ENCODE results near the gene ADARB2. TPM values are rescaled to one million over a fixed set of nuclear protein-coding genes. Genes with fewer than 3 reads are reported as not detected.

Gene ADARB2
- total and polyA plus RNA-seq, 5 donors from 2014 or later, result 0.27 to 2.9 (median 0.69) TPM; not detected in 1

DNA sequence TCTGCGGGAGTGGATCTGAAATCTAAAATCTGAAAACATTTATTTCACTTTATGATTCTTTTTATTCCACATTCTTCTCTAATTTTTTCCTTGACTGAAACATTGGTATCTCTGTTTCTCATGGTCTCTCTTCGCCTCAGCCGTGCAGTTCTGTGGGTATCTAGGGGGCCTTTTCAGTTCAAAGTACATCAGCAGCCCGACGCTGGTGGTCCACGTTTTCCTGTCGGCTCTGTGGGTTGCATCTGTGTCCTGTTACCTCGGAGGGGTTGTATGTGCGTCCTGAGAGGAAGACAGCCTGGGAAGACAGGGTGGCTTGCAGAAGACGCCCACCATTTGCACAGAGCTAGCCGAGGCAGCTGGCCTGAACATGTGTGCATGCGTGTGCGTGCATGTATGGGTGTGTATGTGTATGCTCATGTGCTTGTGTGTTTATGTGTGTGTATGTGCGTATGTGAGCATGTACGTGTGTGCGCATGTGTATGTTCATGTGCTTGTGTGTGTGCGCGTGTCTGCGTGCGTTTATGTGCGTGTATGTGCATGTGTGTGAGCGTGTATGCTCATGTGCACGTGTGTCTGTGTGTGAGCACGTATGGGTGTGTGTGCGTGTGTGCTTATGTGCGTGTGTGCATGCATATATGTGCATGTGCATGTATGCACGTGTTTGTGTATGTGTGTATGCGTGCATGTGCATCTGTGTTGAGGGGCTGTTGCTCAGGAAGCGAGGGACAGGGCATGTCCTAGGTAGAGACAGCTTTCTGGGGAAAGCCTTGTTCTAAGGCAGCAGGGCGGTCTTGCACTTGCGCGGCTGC lies 211.8 kb downstream of the ADARB2 start:
- Mint-ChIP-seq H3K4me1 (peaks cover 0 to 2% (median 0%) of the 10 kb centered on the region in 4 donors), H3K27me3 (peaks cover 4% of the 10 kb centered on the region), H3K36me3 (no peaks in the 10 kb centered on the region), H3K27ac (no peak overlapping the region), H3K4me3 (no peak overlapping the region), H3K9me3 (peaks cover 0 to 1% (median 0%) of the 10 kb centered on the region in 7 donors)
- DNase-seq, result no peak
- ATAC-seq (ENCODE audit: low read depth in 2 of 2), result no peak
- no peaks in the 10 kb centered on the region for H3K9me3 ChIP-seq (ENCODE audit: control insufficient read depth in 2 of 2, low read length in 2 of 2)
- H3K27me3 ChIP-seq (ENCODE audit: control insufficient read depth, insufficient read depth, low read length), result no peaks in the 10 kb centered on the region
- H3K36me3 ChIP-seq (ENCODE audit: control insufficient read depth, insufficient read depth, low read length), result no peaks in the 10 kb centered on the region
- no peak overlapping the region for H3K27ac ChIP-seq (ENCODE audit: insufficient read depth, low read length, poor library complexity, severe bottlenecking)
- H3K4me3 ChIP-seq (ENCODE audit: low read depth, low read length), result no peak overlapping the region
- no peaks in the 10 kb centered on the region for H3K4me1 ChIP-seq (ENCODE audit: control insufficient read depth, insufficient read depth, low read length, poor library complexity, severe bottlenecking)

DNA sequence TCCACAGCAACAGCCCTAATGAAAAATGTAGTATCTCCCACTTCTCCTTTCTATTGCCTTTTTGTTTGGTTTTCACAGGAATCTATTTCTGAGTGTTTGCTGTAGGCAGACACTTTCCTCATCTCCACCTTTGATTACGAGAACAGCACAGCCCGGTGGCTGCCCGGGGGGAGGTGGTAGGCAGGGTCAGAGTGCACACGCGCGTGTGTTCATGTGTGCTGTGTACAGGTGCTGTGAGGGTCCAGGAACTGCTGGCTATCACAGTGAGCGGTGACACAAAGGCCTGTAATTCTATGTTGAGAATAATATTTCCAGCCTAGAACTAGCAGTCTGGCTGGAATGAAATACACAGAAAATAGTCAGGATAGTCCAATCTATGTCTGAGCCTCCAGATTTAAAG lies 212.8 kb downstream of the ADARB2 start:
- peaks cover 4% of the 10 kb centered on the region for H3K27me3 Mint-ChIP-seq
- H3K4me1 ChIP-seq (ENCODE audit: control insufficient read depth, insufficient read depth, low read length, poor library complexity, severe bottlenecking), result no peaks in the 10 kb centered on the region
- no peaks in the 10 kb centered on the region for H3K36me3 ChIP-seq (ENCODE audit: control insufficient read depth, insufficient read depth, low read length)
- peaks cover 0 to 1% (median 0%) of the 10 kb centered on the region in 7 donors for H3K9me3 Mint-ChIP-seq
- peaks cover 0 to 2% (median 0%) of the 10 kb centered on the region in 4 donors for H3K4me1 Mint-ChIP-seq
- no peak overlapping the region for H3K4me3 Mint-ChIP-seq
- H3K27ac Mint-ChIP-seq, result no peak overlapping the region
- DNase-seq, result no peak
- no peaks in the 10 kb centered on the region for H3K9me3 ChIP-seq (ENCODE audit: control insufficient read depth in 2 of 2, low read length in 2 of 2)
- H3K4me3 ChIP-seq (ENCODE audit: low read depth, low read length), result no peak overlapping the region
- no peak overlapping the region for H3K27ac ChIP-seq (ENCODE audit: insufficient read depth, low read length, poor library complexity, severe bottlenecking)
- ATAC-seq (ENCODE audit: low read depth in 2 of 2), result no peak
- no peaks in the 10 kb centered on the region for H3K27me3 ChIP-seq (ENCODE audit: control insufficient read depth, insufficient read depth, low read length)
- no peaks in the 10 kb centered on the region for H3K36me3 Mint-ChIP-seq

DNA sequence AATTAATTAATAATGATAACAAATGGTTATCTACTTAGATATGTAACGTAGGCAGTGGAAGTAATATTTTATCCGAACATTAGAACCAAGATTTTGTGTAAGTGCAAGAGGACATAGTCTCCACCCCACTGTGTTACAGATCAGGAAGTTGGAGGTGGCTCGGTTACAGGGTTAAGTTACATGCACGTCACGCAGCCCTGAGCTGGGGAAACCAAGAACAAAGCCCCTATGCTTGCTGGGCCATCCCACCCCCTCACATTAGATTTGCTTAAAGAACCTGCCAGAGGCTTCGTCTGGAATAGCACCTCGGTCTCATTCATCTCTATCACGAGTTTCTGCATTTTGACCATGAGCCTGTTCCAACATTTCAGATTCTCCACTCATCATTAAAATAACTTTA lies 214.1 kb downstream of the ADARB2 start:
- Mint-ChIP-seq H3K4me1 (peaks cover 0 to 2% (median 0%) of the 10 kb centered on the region in 4 donors), H3K4me3 (no peak overlapping the region), H3K9me3 (peaks cover 0 to 1% (median 0%) of the 10 kb centered on the region in 7 donors), H3K27ac (no peak overlapping the region), H3K36me3 (no peaks in the 10 kb centered on the region), H3K27me3 (peaks cover 4% of the 10 kb centered on the region)
- H3K27ac ChIP-seq (ENCODE audit: insufficient read depth, low read length, poor library complexity, severe bottlenecking), result no peak overlapping the region
- no peaks in the 10 kb centered on the region for H3K9me3 ChIP-seq (ENCODE audit: control insufficient read depth in 2 of 2, low read length in 2 of 2)
- DNase-seq (no peak), ATAC-seq (ENCODE audit: low read depth in 2 of 2) (no peak)
- H3K4me1 ChIP-seq (ENCODE audit: control insufficient read depth, insufficient read depth, low read length, poor library complexity, severe bottlenecking), result no peaks in the 10 kb centered on the region
- no peaks in the 10 kb centered on the region for H3K27me3 ChIP-seq (ENCODE audit: control insufficient read depth, insufficient read depth, low read length)
- no peaks in the 10 kb centered on the region for H3K36me3 ChIP-seq (ENCODE audit: control insufficient read depth, insufficient read depth, low read length)
- H3K4me3 ChIP-seq (ENCODE audit: low read depth, low read length), result no peak overlapping the region

GRCh38 chr10:1522237-1522636 lies 215.1 kb downstream of the ADARB2 start:
- Histone ChIP-seq H3K27ac (ENCODE audit: insufficient read depth, low read length, poor library complexity, severe bottlenecking) (no peak overlapping the region), H3K4me3 (ENCODE audit: low read depth, low read length) (no peak overlapping the region), H3K36me3 (ENCODE audit: control insufficient read depth, insufficient read depth, low read length) (no peaks in the 10 kb centered on the region), H3K4me1 (ENCODE audit: control insufficient read depth, insufficient read depth, low read length, poor library complexity, severe bottlenecking) (no peaks in the 10 kb centered on the region), H3K9me3 (ENCODE audit: control insufficient read depth in 2 of 2, low read length in 2 of 2) (no peaks in the 10 kb centered on the region), H3K27me3 (ENCODE audit: control insufficient read depth, insufficient read depth, low read length) (no peaks in the 10 kb centered on the region)
- DNase-seq (no peak), ATAC-seq (ENCODE audit: low read depth in 2 of 2) (no peak)
- Mint-ChIP-seq H3K9me3 (peaks cover 0 to 1% (median 0%) of the 10 kb centered on the region in 7 donors), H3K36me3 (no peaks in the 10 kb centered on the region), H3K4me1 (peaks cover 0 to 2% (median 0%) of the 10 kb centered on the region in 4 donors), H3K27me3 (no peaks in the 10 kb centered on the region), H3K4me3 (no peak overlapping the region), H3K27ac (no peak overlapping the region)

- DNase-seq, result no peak
- Mint-ChIP-seq H3K4me3 (no peak overlapping the region), H3K27ac (no peak overlapping the region), H3K9me3 (peaks cover 0 to 1% (median 0%) of the 10 kb centered on the region in 7 donors), H3K4me1 (peaks cover 0 to 2% (median 0%) of the 10 kb centered on the region in 4 donors), H3K27me3 (no peaks in the 10 kb centered on the region), H3K36me3 (no peaks in the 10 kb centered on the region)
- no peaks in the 10 kb centered on the region for H3K36me3 ChIP-seq (ENCODE audit: control insufficient read depth, insufficient read depth, low read length)
- no peaks in the 10 kb centered on the region for H3K4me1 ChIP-seq (ENCODE audit: control insufficient read depth, insufficient read depth, low read length, poor library complexity, severe bottlenecking)
- H3K27ac ChIP-seq (ENCODE audit: insufficient read depth, low read length, poor library complexity, severe bottlenecking), result no peak overlapping the region
- ATAC-seq (ENCODE audit: low read depth in 2 of 2), result no peak
- H3K27me3 ChIP-seq (ENCODE audit: control insufficient read depth, insufficient read depth, low read length), result no peaks in the 10 kb centered on the region
- H3K4me3 ChIP-seq (ENCODE audit: low read depth, low read length), result no peak overlapping the region
- no peaks in the 10 kb centered on the region for H3K9me3 ChIP-seq (ENCODE audit: control insufficient read depth in 2 of 2, low read length in 2 of 2)
These were observed 215.6 kb downstream of the ADARB2 start for GRCh38 chr10:1521741-1522140.

DNA sequence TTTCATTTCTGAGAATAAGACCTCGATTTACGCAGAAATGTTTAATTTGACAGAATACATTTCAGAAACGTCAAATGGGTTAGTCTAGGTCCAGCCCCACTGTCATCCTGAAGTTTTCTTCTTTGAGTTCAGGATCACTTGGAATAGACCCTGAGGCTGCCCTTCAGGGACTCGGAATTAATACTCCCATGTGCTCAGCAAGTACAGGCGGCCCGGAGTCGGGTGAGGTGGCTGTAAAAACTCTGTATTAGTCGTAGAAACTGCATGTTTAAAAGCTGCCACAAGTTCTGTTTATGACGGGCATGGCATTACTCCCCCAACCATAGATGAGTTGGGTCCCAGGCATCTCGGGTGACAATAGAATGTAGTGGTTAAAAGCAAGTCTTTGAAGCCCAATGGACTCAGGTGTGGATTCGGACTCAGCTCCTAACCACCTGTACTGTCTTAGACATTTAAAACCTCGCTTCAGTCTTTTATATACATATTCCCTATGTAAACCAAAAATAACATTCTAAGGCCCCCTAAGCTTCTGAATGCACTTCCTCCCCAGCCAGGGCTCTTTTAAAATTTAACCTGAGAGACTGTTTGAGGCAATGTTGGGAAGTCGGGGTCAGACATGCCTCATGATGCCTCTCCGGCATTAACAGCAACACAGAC lies 216.3 kb downstream of the ADARB2 start:
- Mint-ChIP-seq H3K4me3 (no peak overlapping the region), H3K4me1 (peaks cover 0 to 2% (median 0%) of the 10 kb centered on the region in 4 donors), H3K9me3 (peaks cover 0 to 1% (median 0%) of the 10 kb centered on the region in 7 donors), H3K27ac (no peak overlapping the region), H3K27me3 (no peaks in the 10 kb centered on the region), H3K36me3 (no peaks in the 10 kb centered on the region)
- Histone ChIP-seq H3K4me3 (ENCODE audit: low read depth, low read length) (no peak overlapping the region), H3K9me3 (ENCODE audit: control insufficient read depth in 2 of 2, low read length in 2 of 2) (no peaks in the 10 kb centered on the region), H3K4me1 (ENCODE audit: control insufficient read depth, insufficient read depth, low read length, poor library complexity, severe bottlenecking) (no peaks in the 10 kb centered on the region), H3K36me3 (ENCODE audit: control insufficient read depth, insufficient read depth, low read length) (no peaks in the 10 kb centered on the region), H3K27ac (ENCODE audit: insufficient read depth, low read length, poor library complexity, severe bottlenecking) (no peak overlapping the region), H3K27me3 (ENCODE audit: control insufficient read depth, insufficient read depth, low read length) (no peaks in the 10 kb centered on the region)
- ATAC-seq (ENCODE audit: low read depth in 2 of 2), result no peak
- no peak for DNase-seq

GRCh38 chr10:1519391-1519790 lies 217.9 kb downstream of the ADARB2 start:
- no peaks in the 10 kb centered on the region for H3K9me3 ChIP-seq (ENCODE audit: control insufficient read depth in 2 of 2, low read length in 2 of 2)
- DNase-seq (no peak), ATAC-seq (ENCODE audit: low read depth in 2 of 2) (no peak)
- H3K27me3 ChIP-seq (ENCODE audit: control insufficient read depth, insufficient read depth, low read length), result no peaks in the 10 kb centered on the region
- no peak overlapping the region for H3K4me3 ChIP-seq (ENCODE audit: low read depth, low read length)
- no peak overlapping the region for H3K27ac ChIP-seq (ENCODE audit: insufficient read depth, low read length, poor library complexity, severe bottlenecking)
- Mint-ChIP-seq H3K4me3 (no peak overlapping the region), H3K4me1 (no peaks in the 10 kb centered on the region), H3K27ac (no peak overlapping the region), H3K9me3 (peaks cover 0 to 1% (median 0%) of the 10 kb centered on the region in 7 donors), H3K27me3 (no peaks in the 10 kb centered on the region), H3K36me3 (no peaks in the 10 kb centered on the region)
- H3K36me3 ChIP-seq (ENCODE audit: control insufficient read depth, insufficient read depth, low read length), result no peaks in the 10 kb centered on the region
- no peaks in the 10 kb centered on the region for H3K4me1 ChIP-seq (ENCODE audit: control insufficient read depth, insufficient read depth, low read length, poor library complexity, severe bottlenecking)
